GM12878 (cell line): ENCODE results near the gene ELL.

ENCODE experiments used
- BHLHE40 ChIP-seq, 2 experiments: fragments of 450-650 bp in 1 of 2; IDR thresholded peaks; 2 replicates each; pipeline ENCODE4 v1.6.1; 2011 to 2017; ENCODE audit warnings: low read depth in 2 of 2, borderline replicate concordance in 1 of 2, improper control_type of control experiment in 1 of 2, low read length in 1 of 2, mild to moderate bottlenecking in 1 of 2
- ESRRA ChIP-seq: IDR thresholded peaks from 2 replicates; pipeline ENCODE4 v1.6.1; 2012; ENCODE audit warnings: mild to moderate bottlenecking, low read length, improper control_type of control experiment
- FOS ChIP-seq: IDR thresholded peaks from 3 replicates; pipeline ENCODE4 v1.6.1; 2011; ENCODE audit warnings: borderline replicate concordance; ENCODE audit not compliant: insufficient read length; ENCODE audit errors: extremely low read depth
- GABPA ChIP-seq: IDR thresholded peaks from 2 replicates; pipeline ENCODE4 v1.6.1; 2014; ENCODE audit warnings: antibody characterized with exemption, low read depth, mild to moderate bottlenecking, inconsistent platforms
- MEF2A ChIP-seq: IDR thresholded peaks from 2 replicates; pipeline ENCODE4 v1.6.1; 2011; ENCODE audit warnings: low read depth, mild to moderate bottlenecking, low read length, moderate library complexity; ENCODE audit not compliant: insufficient read depth
- PAX8 ChIP-seq: fragments of 450-650 bp; IDR thresholded peaks from 2 replicates; pipeline ENCODE4 v1.6.1; 2017; ENCODE audit warnings: mild to moderate bottlenecking, moderate library complexity
- POLR2A ChIP-seq: IDR thresholded peaks from 2 replicates; pipeline ENCODE4 v1.6.1; 2011; ENCODE audit warnings: low read depth, mild to moderate bottlenecking, low read length
- POLR2AphosphoS2 ChIP-seq: IDR thresholded peaks from 2 replicates; pipeline ENCODE4 v1.6.1; 2011; ENCODE audit warnings: low read depth, mild to moderate bottlenecking, low read length, improper control_type of control experiment, moderate library complexity
- SIN3A ChIP-seq: IDR thresholded peaks from 2 replicates; pipeline ENCODE4 v1.6.1; 2012; ENCODE audit warnings: low read depth, low read length, improper control_type of control experiment
- TAF1 ChIP-seq: IDR thresholded peaks from 2 replicates; pipeline ENCODE4 v1.6.1; 2011; ENCODE audit warnings: mild to moderate bottlenecking, low read depth, low read length, borderline replicate concordance
- ZNF274 ChIP-seq: IDR thresholded peaks from one replicate; pipeline ENCODE4 v1.8.0; 2011; ENCODE audit not compliant: insufficient read length, insufficient read depth
- TF ChIP-seq, protein P1 (sequence below), 3 experiments: IDR thresholded peaks in 2 of 3; conservative IDR thresholded peaks in 1 of 3; 2 replicates each; pipeline ENCODE4 v1.5.1; 2011; ENCODE audit warnings: low read depth in 3 of 3, low read length in 3 of 3, mild to moderate bottlenecking in 3 of 3, control low read depth in 2 of 3, moderate library complexity in 2 of 3, inconsistent platforms in 1 of 3, mixed read lengths in 1 of 3; ENCODE audit not compliant: control insufficient read depth in 2 of 3, insufficient read depth in 1 of 3; ENCODE audit errors: extremely low read depth in 1 of 3
- TF ChIP-seq, protein P2 (sequence below): IDR thresholded peaks from 2 replicates; pipeline ENCODE4 v1.6.1; 2011; ENCODE audit warnings: borderline replicate concordance, low read depth, mild to moderate bottlenecking, moderate library complexity, low read length; ENCODE audit not compliant: insufficient read depth, poor library complexity, severe bottlenecking
- TF ChIP-seq, protein P3 (sequence below): IDR thresholded peaks from 2 replicates; pipeline ENCODE4 v1.6.1; 2012; ENCODE audit warnings: low read depth, low read length, improper control_type of control experiment

DNA sequence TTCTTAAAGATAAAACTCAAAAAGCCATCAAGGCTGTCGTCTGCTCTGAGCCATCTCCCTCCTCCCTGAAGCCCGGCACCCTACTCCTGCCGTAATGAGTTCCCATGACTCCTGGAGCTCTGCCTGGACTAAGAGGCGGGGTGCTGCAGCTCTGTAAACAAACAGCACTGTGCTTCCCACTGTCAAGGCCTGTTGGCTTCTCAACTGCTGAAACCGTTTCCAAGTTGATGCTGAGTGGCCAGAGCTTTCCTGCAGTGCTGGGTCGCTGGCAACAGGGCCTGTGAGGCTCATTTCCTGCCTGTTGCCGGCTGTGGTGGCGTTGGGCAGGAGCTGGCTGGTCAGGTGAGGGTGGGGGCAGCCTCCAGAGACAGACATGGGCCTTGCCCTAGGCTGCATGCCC lies 57.2 kb downstream of the ELL start:
- TF ChIP-seq MEF2A, result no peak
- no peak for TF ChIP-seq FOS
- TF ChIP-seq, protein P1, sequence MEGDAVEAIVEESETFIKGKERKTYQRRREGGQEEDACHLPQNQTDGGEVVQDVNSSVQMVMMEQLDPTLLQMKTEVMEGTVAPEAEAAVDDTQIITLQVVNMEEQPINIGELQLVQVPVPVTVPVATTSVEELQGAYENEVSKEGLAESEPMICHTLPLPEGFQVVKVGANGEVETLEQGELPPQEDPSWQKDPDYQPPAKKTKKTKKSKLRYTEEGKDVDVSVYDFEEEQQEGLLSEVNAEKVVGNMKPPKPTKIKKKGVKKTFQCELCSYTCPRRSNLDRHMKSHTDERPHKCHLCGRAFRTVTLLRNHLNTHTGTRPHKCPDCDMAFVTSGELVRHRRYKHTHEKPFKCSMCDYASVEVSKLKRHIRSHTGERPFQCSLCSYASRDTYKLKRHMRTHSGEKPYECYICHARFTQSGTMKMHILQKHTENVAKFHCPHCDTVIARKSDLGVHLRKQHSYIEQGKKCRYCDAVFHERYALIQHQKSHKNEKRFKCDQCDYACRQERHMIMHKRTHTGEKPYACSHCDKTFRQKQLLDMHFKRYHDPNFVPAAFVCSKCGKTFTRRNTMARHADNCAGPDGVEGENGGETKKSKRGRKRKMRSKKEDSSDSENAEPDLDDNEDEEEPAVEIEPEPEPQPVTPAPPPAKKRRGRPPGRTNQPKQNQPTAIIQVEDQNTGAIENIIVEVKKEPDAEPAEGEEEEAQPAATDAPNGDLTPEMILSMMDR (IDR thresholded peaks at IDR 0.05 in 2 of 3, conservative IDR thresholded peaks at IDR 0.05 in 1 of 3; ENCODE audit: control insufficient read depth in 2 of 3, extremely low read depth in 1 of 3, insufficient read depth in 1 of 3, low read depth in 3 of 3, low read length in 3 of 3), result no peak
- TF ChIP-seq POLR2A, result no peak
- TF ChIP-seq ESRRA, result no peak
- TF ChIP-seq, protein P2, sequence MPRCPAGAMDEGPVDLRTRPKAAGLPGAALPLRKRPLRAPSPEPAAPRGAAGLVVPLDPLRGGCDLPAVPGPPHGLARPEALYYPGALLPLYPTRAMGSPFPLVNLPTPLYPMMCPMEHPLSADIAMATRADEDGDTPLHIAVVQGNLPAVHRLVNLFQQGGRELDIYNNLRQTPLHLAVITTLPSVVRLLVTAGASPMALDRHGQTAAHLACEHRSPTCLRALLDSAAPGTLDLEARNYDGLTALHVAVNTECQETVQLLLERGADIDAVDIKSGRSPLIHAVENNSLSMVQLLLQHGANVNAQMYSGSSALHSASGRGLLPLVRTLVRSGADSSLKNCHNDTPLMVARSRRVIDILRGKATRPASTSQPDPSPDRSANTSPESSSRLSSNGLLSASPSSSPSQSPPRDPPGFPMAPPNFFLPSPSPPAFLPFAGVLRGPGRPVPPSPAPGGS, result no peak
- no peak for TF ChIP-seq GABPA
- TF ChIP-seq ZNF274, result no peak
- TF ChIP-seq TAF1, result no peak
- TF ChIP-seq, protein P3, sequence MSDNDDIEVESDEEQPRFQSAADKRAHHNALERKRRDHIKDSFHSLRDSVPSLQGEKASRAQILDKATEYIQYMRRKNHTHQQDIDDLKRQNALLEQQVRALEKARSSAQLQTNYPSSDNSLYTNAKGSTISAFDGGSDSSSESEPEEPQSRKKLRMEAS, result no peak
- TF ChIP-seq BHLHE40 (IDR thresholded peaks at IDR 0.05; ENCODE audit: borderline replicate concordance in 1 of 2, low read depth in 2 of 2, low read length in 1 of 2), result no peak
- no peak for TF ChIP-seq POLR2AphosphoS2
- no peak for TF ChIP-seq SIN3A
- TF ChIP-seq PAX8, result no peak
